Measurements from ENCODE around the gene CCR6.
A peak's percentile ranks its signal among the peaks of the same experiment; 100 is the strongest.
"Not testable (repeated sequence)": the region's sequence is repeated elsewhere in the genome, so short reads cannot be mapped to it uniquely, and the experiment has no call there.

Gene CCR6

GRCh38 chr6:167146977-167147376, 24.1 kb downstream of the CCR6 start:
- DNase-seq = no peak

- no peak for DNase-seq
Measured at GRCh38 chr6:167148021-167148420, 25.1 kb downstream of the CCR6 start.

- DNase-seq = no peak
Measured at GRCh38 chr6:167148997-167149396, 26.1 kb downstream of the CCR6 start.

GRCh38 chr6:167150941-167151549, 28.1 kb downstream of the CCR6 start:
- DNase-seq = no peak

- DNase-seq = no peak
Measured at GRCh38 chr6:167151648-167152047, 28.8 kb downstream of the CCR6 start.

- DNase-seq = no peak
Measured at GRCh38 chr6:167152862-167153261, 30.0 kb downstream of the CCR6 start.

GRCh38 chr6:167153521-167153959, 30.6 kb downstream of the CCR6 start:
- DNase-seq = no peak

GRCh38 chr6:167154291-167154690, 31.4 kb downstream of the CCR6 start:
- no peak for DNase-seq

- DNase-seq = no peak
Measured at GRCh38 chr6:167154895-167155294, 32.0 kb downstream of the CCR6 start.

GRCh38 chr6:167157414-167157813, 34.5 kb downstream of the CCR6 start:
- DNase-seq = no peak

GRCh38 chr6:167157863-167158262, 35.0 kb downstream of the CCR6 start, which contains the start of gene GPR31:
TSS of gene GPR31 (minus strand) at chr6:167157980. CDS start at chr6:167157831, 149 bp downstream.
- no peak for DNase-seq

GRCh38 chr6:167161851-167162467, 39.1 kb downstream of the CCR6 start:
- DNase-seq = no peak

GRCh38 chr6:167162591-167162990, 39.7 kb downstream of the CCR6 start:
- no peak for DNase-seq

- DNase-seq = no peak
Measured at GRCh38 chr6:167163476-167164011, 40.6 kb downstream of the CCR6 start.

- no peak for DNase-seq
Measured at GRCh38 chr6:167164261-167164660, 41.4 kb downstream of the CCR6 start.

- no peak for DNase-seq
Measured at GRCh38 chr6:167165858-167166471, 43.1 kb downstream of the CCR6 start.

GRCh38 chr6:167167699-167168098, 44.8 kb downstream of the CCR6 start:
- DNase-seq = peak; percentile 75

GRCh38 chr6:167168296-167168695, 45.4 kb downstream of the CCR6 start:
- not testable (repeated sequence) for DNase-seq

- DNase-seq = not testable (repeated sequence)
Measured at GRCh38 chr6:167169867-167170266, 47.0 kb downstream of the CCR6 start.

GRCh38 chr6:167171300-167171699, 48.4 kb downstream of the CCR6 start:
- DNase-seq = not testable (repeated sequence)

GRCh38 chr6:167172011-167172410, 49.1 kb downstream of the CCR6 start:
- DNase-seq = not testable (repeated sequence)

GRCh38 chr6:167177271-167177670, 54.4 kb downstream of the CCR6 start:
- DNase-seq = not testable (repeated sequence)

- DNase-seq = not testable (repeated sequence)
Measured at GRCh38 chr6:167178896-167179655, 56.2 kb downstream of the CCR6 start.

All from hematopoietic multipotent progenitor cell treated with erythropoietin and hydrocortisone succinate and interleukin-3 and kit ligand, for 4 days (in vitro differentiated cells).